H1 (cell line): ENCODE results near the gene STAT3. TPM values are rescaled to one million over a fixed set of nuclear protein-coding genes. Genes with fewer than 3 reads are reported as not detected.

Source experiments
- CTCF ChIA-PET: fragments of 300-600 bp; sonication (Branson Sonifier 250); formaldehyde crosslinking; loops from one replicate; lab custom pipeline; 2021; ENCODE audit not compliant: partially characterized antibody; lab: Charles Lee
- POLR2A ChIA-PET: fragments of 300-600 bp; sonication (Branson Sonifier 250); formaldehyde crosslinking; loops from one replicate; lab custom pipeline; 2021; ENCODE audit warnings: inconsistent platforms; ENCODE audit not compliant: partially characterized antibody; lab: Charles Lee
- DNase-seq, 2 experiments: peaks; one replicate each; pipeline versions ENCODE4 v3.0.0 to v3.0.0-alpha.2; 2010 to 2022; ENCODE audit warnings: low spot score in 2 of 2, low read depth in 1 of 2, mixed read lengths in 1 of 2
- FAIRE-seq: peaks from 2 replicates; lab custom pipeline; 2011; peaks lifted over from hg19 to GRCh38; lab: Jason Lieb, UNC
- H2AFZ ChIP-seq: 2 replicates; pipeline ENCODE4 v1.8.1; 2012; ENCODE audit warnings: low read length, inconsistent platforms
- H2AK5ac ChIP-seq: 2 replicates; pipeline ENCODE4 v1.6.1; 2013; ENCODE audit warnings: low read depth, low read length
- H2BK120ac ChIP-seq: replicated peaks from 2 replicates; pipeline ENCODE3; 2013; ENCODE audit warnings: low read depth, low read length, inconsistent platforms
- H2BK12ac ChIP-seq: 2 replicates; pipeline ENCODE4 v1.6.1; 2013; ENCODE audit warnings: low read depth, low read length
- H2BK15ac ChIP-seq: 2 replicates; pipeline ENCODE4 v1.6.1; 2013; ENCODE audit warnings: low read length
- H2BK20ac ChIP-seq: 2 replicates; pipeline ENCODE4 v1.6.1; 2013; ENCODE audit warnings: low read length
- H2BK5ac ChIP-seq: 2 replicates; pipeline ENCODE4 v1.6.1; 2013; ENCODE audit warnings: low read depth, low read length
- H3K14ac ChIP-seq: 2 replicates; pipeline ENCODE4 v1.6.1; 2013; ENCODE audit warnings: inconsistent platforms; ENCODE audit not compliant: insufficient read length
- H3K18ac ChIP-seq: 2 replicates; pipeline ENCODE4 v1.6.1; 2013; ENCODE audit warnings: low read length; ENCODE audit errors: extremely low read depth
- H3K23ac ChIP-seq: 2 replicates; pipeline ENCODE4 v1.6.1; 2013; ENCODE audit warnings: inconsistent platforms; ENCODE audit not compliant: insufficient read length
- H3K23me2 ChIP-seq: 2 replicates; pipeline ENCODE4 v1.6.1; 2013; ENCODE audit warnings: low read depth, low read length
- H3K27ac ChIP-seq: 2 replicates; pipeline ENCODE4 v1.6.1; 2011; ENCODE audit warnings: low read depth, low read length, inconsistent platforms
- H3K27me3 ChIP-seq, 4 experiments: replicated peaks in 1 of 4; 1 replicate in 1 of 4; 2 replicates in 3 of 4; pipeline versions ENCODE4 v1.6.1 to v1.8.1; 2011 to 2013; ENCODE audit warnings: low read length in 3 of 4, mild to moderate bottlenecking in 3 of 4, inconsistent platforms in 2 of 4, mixed read lengths in 2 of 4, moderate library complexity in 1 of 4; ENCODE audit not compliant: control insufficient read depth in 3 of 4, insufficient read depth in 3 of 4; ENCODE audit errors: extremely low read depth in 1 of 4
- H3K36me3 ChIP-seq, 4 experiments: 2 replicates each; pipeline versions ENCODE4 v1.6.1 to v1.8.1; 2011 to 2013; ENCODE audit warnings: mild to moderate bottlenecking in 4 of 4, low read length in 3 of 4, moderate library complexity in 2 of 4, control low read depth in 1 of 4, inconsistent platforms in 1 of 4; ENCODE audit not compliant: insufficient read depth in 4 of 4, control insufficient read depth in 2 of 4
- H3K4ac ChIP-seq: replicated peaks from 2 replicates; pipeline ENCODE3; 2013; ENCODE audit warnings: low read length, low read depth, mixed read lengths, inconsistent platforms; ENCODE audit not compliant: insufficient read length
- H3K4me1 ChIP-seq, 4 experiments: replicated peaks in 1 of 4; 1 replicate in 1 of 4; 2 replicates in 3 of 4; pipeline versions ENCODE4 v1.6.1 to v1.8.1; 2011 to 2013; ENCODE audit warnings: low read length in 3 of 4, inconsistent platforms in 2 of 4, mixed read lengths in 1 of 4; ENCODE audit not compliant: insufficient read depth in 4 of 4, control insufficient read depth in 3 of 4
- H3K4me2 ChIP-seq, 2 experiments: 2 replicates each; pipeline versions ENCODE4 v1.6.1 to v1.8.1; 2011 to 2013; ENCODE audit warnings: low read depth in 2 of 2, low read length in 2 of 2, control low read depth in 1 of 2, inconsistent platforms in 1 of 2, mild to moderate bottlenecking in 1 of 2; ENCODE audit not compliant: insufficient read depth in 1 of 2
- H3K4me3 ChIP-seq, 4 experiments: fragments of 200-600, 300-600 bp in 1 of 4; sonication (generic), shearing (Covaris generic), sonication (Bioruptor Twin) in 1 of 4; 2 replicates each; pipeline versions ENCODE4 v1.5.1 to v1.8.1; 2011 to 2016; ENCODE audit warnings: low read length in 4 of 4, low read depth in 3 of 4, control low read depth in 2 of 4, inconsistent platforms in 2 of 4, mild to moderate bottlenecking in 2 of 4, mixed read lengths in 1 of 4, moderate library complexity in 1 of 4; ENCODE audit not compliant: insufficient read depth in 2 of 4; ENCODE audit errors: extremely low read depth in 1 of 4
- H3K56ac ChIP-seq: replicated peaks from 2 replicates; pipeline ENCODE3; 2013; ENCODE audit warnings: low read depth, mild to moderate bottlenecking, mixed read lengths, low read length, inconsistent platforms; ENCODE audit not compliant: insufficient read length
- H3K79me1 ChIP-seq: 2 replicates; pipeline ENCODE4 v1.6.1; 2013; ENCODE audit warnings: low read depth, low read length, control low read depth
- H3K79me2 ChIP-seq, 2 experiments: 2 replicates each; pipeline versions ENCODE4 v1.6.1 to v1.8.1; 2012 to 2013; ENCODE audit warnings: low read length in 2 of 2, mild to moderate bottlenecking in 2 of 2, inconsistent platforms in 1 of 2; ENCODE audit not compliant: insufficient read depth in 2 of 2, control insufficient read depth in 1 of 2
- H3K9ac ChIP-seq, 4 experiments: replicated peaks in 1 of 4; 1 replicate in 1 of 4; 2 replicates in 3 of 4; pipeline versions ENCODE4 v1.6.1 to v1.8.1; 2011 to 2013; ENCODE audit warnings: low read depth in 3 of 4, low read length in 3 of 4, control low read depth in 2 of 4, mild to moderate bottlenecking in 2 of 4, moderate library complexity in 2 of 4, inconsistent platforms in 1 of 4; ENCODE audit errors: extremely low read depth in 1 of 4
- H3K9me3 ChIP-seq, 2 experiments: 2 replicates each; pipeline versions ENCODE4 v1.6.1 to v1.8.1; 2012 to 2013; ENCODE audit warnings: mild to moderate bottlenecking in 2 of 2, moderate library complexity in 2 of 2, control low read depth in 1 of 2, inconsistent platforms in 1 of 2, low read depth in 1 of 2, low read length in 1 of 2, mixed read lengths in 1 of 2; ENCODE audit not compliant: insufficient read depth in 2 of 2
- H4K20me1 ChIP-seq, 2 experiments: replicated peaks in 1 of 2; 2 replicates each; pipeline versions ENCODE3 to v1.8.1; 2011 to 2013; ENCODE audit warnings: inconsistent platforms in 2 of 2, low read length in 2 of 2, mild to moderate bottlenecking in 1 of 2; ENCODE audit not compliant: insufficient read depth in 2 of 2, control insufficient read depth in 1 of 2
- H4K5ac ChIP-seq: 2 replicates; pipeline ENCODE4 v1.6.1; 2013; ENCODE audit warnings: low read length, low read depth, mixed read lengths, inconsistent platforms; ENCODE audit not compliant: insufficient read length
- H4K8ac ChIP-seq: 2 replicates; pipeline ENCODE4 v1.8.0; 2013; ENCODE audit warnings: mild to moderate bottlenecking, moderate library complexity, low read length, inconsistent platforms; ENCODE audit not compliant: insufficient read depth; ENCODE audit errors: extremely low read depth
- H4K91ac ChIP-seq: replicated peaks from 2 replicates; pipeline ENCODE3; 2013; ENCODE audit warnings: low read length, mixed read lengths, inconsistent platforms; ENCODE audit not compliant: insufficient read length
- CREB1 ChIP-seq: IDR thresholded peaks from 2 replicates; pipeline ENCODE4 v1.6.1; 2012; ENCODE audit warnings: inconsistent platforms
- FOSL1 ChIP-seq: IDR thresholded peaks from 2 replicates; pipeline ENCODE4 v1.6.1; 2011; ENCODE audit warnings: mild to moderate bottlenecking, low read depth, low read length, moderate library complexity; ENCODE audit not compliant: insufficient read depth
- JUND ChIP-seq: IDR thresholded peaks from 2 replicates; pipeline ENCODE4 v1.6.1; 2011; ENCODE audit warnings: mild to moderate bottlenecking, improper control_type of control experiment, low read length
- KDM5A ChIP-seq: fragments of 200-600 bp; IDR thresholded peaks from 2 replicates; pipeline ENCODE4 v1.7.1; 2012; ENCODE audit warnings: mild to moderate bottlenecking, low read length, inconsistent platforms, mixed read lengths
- MAX ChIP-seq: IDR thresholded peaks from 2 replicates; pipeline ENCODE4 v1.6.1; 2012; ENCODE audit warnings: inconsistent platforms
- NANOG ChIP-seq: IDR thresholded peaks from 2 replicates; pipeline ENCODE4 v1.6.1; 2011; ENCODE audit warnings: low read length, low read depth, mild to moderate bottlenecking, inconsistent platforms; ENCODE audit not compliant: insufficient read depth, poor library complexity, severe bottlenecking
- SIX5 ChIP-seq: IDR thresholded peaks from 2 replicates; pipeline ENCODE4 v1.6.1; 2011; ENCODE audit warnings: mild to moderate bottlenecking, low read depth, low read length
- WGBS, 2 experiments: shearing (Covaris generic) in 1 of 2; methylation state at CpG; one replicate each; pipeline versions ENCODE4 v1.1.6 to v1.1.7; 2013 to 2015; ENCODE audit warnings: low lambda C conversion rate in 2 of 2, mixed read lengths in 2 of 2, inconsistent platforms in 1 of 2, low coverage in 1 of 2, missing lambda C conversion rate in 1 of 2; ENCODE audit not compliant: insufficient replicate concordance in 2 of 2, insufficient coverage in 1 of 2, insufficient read length in 1 of 2; ENCODE audit errors: extremely low coverage in 1 of 2, missing lambda C conversion rate in 1 of 2; 5-methylcytosine and 5-hydroxymethylcytosine counted together
- polyA plus RNA-seq, 7 experiments: library from polyadenylated mRNA; depleted of rRNA in 3 of 7; stranded (reverse) in 5 of 7; unstranded in 2 of 7; fragments of >200 nt in 5 of 7; fragments of 200-250 nt in 2 of 7; gene quantifications; 1 replicate in 5 of 7; 2 replicates in 1 of 7; 4 replicates in 1 of 7; pipeline versions ENCODE4 v1.2.1 to v1.2.3, GENCODE V29; 2011 to 2013; ENCODE audit warnings: missing spikeins in 2 of 7, mixed read lengths in 2 of 7
- total RNA-seq: library from RNA; stranded (reverse); fragmentation: NEBNext Ultra II Directional; extraction: Animal tissue kit (Norgen Biotek cat#: 25700); gene quantifications from 2 replicates; pipeline ENCODE4 v1.2.1, GENCODE V29; 2021

The STAT3 gene
- total and polyA plus RNA-seq, 2 of the 8 experiments (the other 6 are each of a cell fraction or from before 2014, with no cell fraction given): 38.4 to 94.1 TPM

GRCh38 chr17:42333053-42333452, 55.2 kb downstream of the STAT3 start:
- H2BK5ac ChIP-seq: no peak overlapping the region
- H2BK15ac ChIP-seq: no peak overlapping the region
- H3K23me2 ChIP-seq: no peaks in the 10 kb centered on the region
- no peak overlapping the region for H2BK120ac ChIP-seq
- H3K4ac ChIP-seq: no peak overlapping the region
- H2AFZ ChIP-seq: no peak overlapping the region
- no peaks in the 10 kb centered on the region for H3K9me3 ChIP-seq
- no peak overlapping the region for H4K91ac ChIP-seq
- H3K27ac ChIP-seq: no peak overlapping the region
- peaks cover 20 to 60% (median 51%) of the 10 kb centered on the region in 4 experiments for H3K36me3 ChIP-seq
- H4K8ac ChIP-seq: no peak overlapping the region
- FAIRE-seq (no peak), DNase-seq (no peak)
- no peak overlapping the region for H2AK5ac ChIP-seq
- H3K4me2 ChIP-seq: no peak overlapping the region
- ChIA-PET POLR2A (interaction anchor here (0.6 kb wide), 1 partner anchor 56 kb away, joined by 3 read pairs; no protein-coding TSS in a partner anchor), CTCF (interaction anchor here (0.6 to 1.6 kb wide), 6 partner anchors 11 to 1667 kb away, joined by 3 to 5 read pairs (median 4); no protein-coding TSS in a partner anchor)
- no peak overlapping the region for H2BK20ac ChIP-seq
- no peak overlapping the region for H3K9ac ChIP-seq
- no peak overlapping the region for H3K56ac ChIP-seq
- H3K79me2 ChIP-seq: no peaks in the 10 kb centered on the region
- 100% methylated on average over 1 of the region's 1 CpG; no CpG with 5 or more reads in 1 of the 2 experiments for WGBS, 2 experiments
- no peak overlapping the region for H2BK12ac ChIP-seq
- H3K18ac ChIP-seq: no peak overlapping the region
- no peaks in the 10 kb centered on the region for H4K20me1 ChIP-seq
- H3K79me1 ChIP-seq: no peaks in the 10 kb centered on the region
- H3K23ac ChIP-seq: no peak overlapping the region
- H3K14ac ChIP-seq: no peak overlapping the region
- no peak overlapping the region for H3K4me3 ChIP-seq
- peaks cover 0 to 17% (median 9%) of the 10 kb centered on the region in 4 experiments; a peak in 5 of 7 replicates for H3K4me1 ChIP-seq
- H3K27me3 ChIP-seq: no peaks in the 10 kb centered on the region
- no peak overlapping the region for H4K5ac ChIP-seq
- no peak for TF ChIP-seq CREB1
- TF ChIP-seq KDM5A: no peak
- no peak for TF ChIP-seq FOSL1
- no peak for TF ChIP-seq JUND
- no peak for TF ChIP-seq SIX5
- TF ChIP-seq NANOG: no peak
- no peak for TF ChIP-seq MAX
